ENCODE results near the gene NFIA.

The NFIA gene

GRCh38 chr1:61316493-61316892 lies 234.1 kb downstream of the NFIA start:
- DNase-seq: no peak

GRCh38 chr1:61318319-61319125 lies 236.2 kb downstream of the NFIA start:
- no peak for DNase-seq

DNA sequence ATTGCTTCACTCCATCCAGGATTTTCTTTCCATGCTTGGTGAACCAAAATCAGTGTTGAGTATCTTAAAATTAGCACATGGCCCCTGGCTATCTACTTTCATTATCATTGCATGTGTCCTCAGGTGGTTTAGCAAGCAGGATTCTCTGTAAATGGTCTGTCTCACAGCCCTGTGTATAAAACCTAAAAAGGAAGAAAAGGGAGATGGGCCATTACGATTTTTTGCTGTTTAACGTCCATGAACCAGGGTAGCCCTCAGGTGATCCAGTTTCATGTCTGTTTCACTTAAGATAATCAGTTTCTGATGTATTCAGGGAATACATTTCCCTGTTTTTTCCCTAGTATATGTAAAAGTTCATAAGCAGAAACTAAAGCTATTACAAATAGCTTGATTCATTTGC lies 238.2 kb downstream of the NFIA start:
- DNase-seq: no peak

GRCh38 chr1:61322008-61322744 lies 239.8 kb downstream of the NFIA start:
- no peak for DNase-seq

- peak; percentile 8 for DNase-seq
Observed at GRCh38 chr1:61322769-61323168, 240.4 kb downstream of the NFIA start.

- no peak for DNase-seq
Observed at GRCh38 chr1:61323681-61324328, 241.4 kb downstream of the NFIA start.

GRCh38 chr1:61326713-61327112 lies 244.4 kb downstream of the NFIA start:
- no peak for DNase-seq

DNA sequence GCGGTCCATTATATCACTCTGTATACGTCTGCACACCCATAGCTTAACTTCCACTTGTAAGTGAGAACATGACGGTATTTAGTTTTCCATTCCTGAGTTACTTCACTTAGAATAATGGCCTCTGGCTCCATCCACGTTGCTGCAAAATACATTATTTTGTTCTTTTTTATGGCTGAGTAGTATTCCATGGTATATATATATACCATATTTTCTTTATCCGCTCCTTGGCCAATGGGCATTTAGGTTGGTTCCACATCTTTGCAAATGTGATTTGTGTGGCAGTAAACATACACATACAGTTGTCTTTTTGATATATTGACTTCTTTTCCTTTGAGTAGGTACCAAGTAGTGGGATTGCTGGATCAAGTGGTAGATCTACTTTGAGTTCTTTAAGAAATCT lies 245.1 kb downstream of the NFIA start:
- DNase-seq: no peak

GRCh38 chr1:61329556-61329955 lies 247.2 kb downstream of the NFIA start:
- no peak for DNase-seq

- no peak for DNase-seq
Observed at GRCh38 chr1:61330018-61330417, 247.7 kb downstream of the NFIA start.

GRCh38 chr1:61330571-61330970 lies 248.2 kb downstream of the NFIA start:
- no peak for DNase-seq

DNA sequence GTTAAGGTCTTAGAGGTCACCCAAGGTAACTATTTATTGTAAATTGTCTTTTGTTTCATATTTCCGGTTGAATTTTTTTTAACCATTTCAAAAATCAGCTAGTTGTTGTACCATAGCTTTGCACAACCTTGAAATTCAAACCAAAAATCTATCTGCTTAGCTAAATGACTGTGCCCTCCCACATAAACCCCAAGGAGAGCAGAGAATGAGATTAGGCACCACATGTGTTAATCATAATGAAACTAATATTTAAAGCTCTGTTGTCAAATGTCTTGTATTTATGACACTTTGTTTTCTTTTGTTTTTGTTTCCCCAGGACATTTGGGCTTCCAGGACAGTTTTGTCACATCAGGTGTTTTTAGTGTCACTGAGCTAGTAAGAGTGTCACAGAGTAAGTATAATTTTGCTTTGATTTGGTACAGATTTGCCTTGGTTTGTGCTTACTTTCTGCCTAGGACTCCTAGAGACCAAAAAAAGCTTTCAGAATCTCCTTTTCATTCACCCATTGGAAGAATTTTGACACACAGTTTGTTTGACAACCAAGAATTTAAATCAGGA lies 249.9 kb downstream of the NFIA start:
- no peak for DNase-seq

- no peak for DNase-seq
Observed at GRCh38 chr1:61332796-61333195, 250.4 kb downstream of the NFIA start.

DNA sequence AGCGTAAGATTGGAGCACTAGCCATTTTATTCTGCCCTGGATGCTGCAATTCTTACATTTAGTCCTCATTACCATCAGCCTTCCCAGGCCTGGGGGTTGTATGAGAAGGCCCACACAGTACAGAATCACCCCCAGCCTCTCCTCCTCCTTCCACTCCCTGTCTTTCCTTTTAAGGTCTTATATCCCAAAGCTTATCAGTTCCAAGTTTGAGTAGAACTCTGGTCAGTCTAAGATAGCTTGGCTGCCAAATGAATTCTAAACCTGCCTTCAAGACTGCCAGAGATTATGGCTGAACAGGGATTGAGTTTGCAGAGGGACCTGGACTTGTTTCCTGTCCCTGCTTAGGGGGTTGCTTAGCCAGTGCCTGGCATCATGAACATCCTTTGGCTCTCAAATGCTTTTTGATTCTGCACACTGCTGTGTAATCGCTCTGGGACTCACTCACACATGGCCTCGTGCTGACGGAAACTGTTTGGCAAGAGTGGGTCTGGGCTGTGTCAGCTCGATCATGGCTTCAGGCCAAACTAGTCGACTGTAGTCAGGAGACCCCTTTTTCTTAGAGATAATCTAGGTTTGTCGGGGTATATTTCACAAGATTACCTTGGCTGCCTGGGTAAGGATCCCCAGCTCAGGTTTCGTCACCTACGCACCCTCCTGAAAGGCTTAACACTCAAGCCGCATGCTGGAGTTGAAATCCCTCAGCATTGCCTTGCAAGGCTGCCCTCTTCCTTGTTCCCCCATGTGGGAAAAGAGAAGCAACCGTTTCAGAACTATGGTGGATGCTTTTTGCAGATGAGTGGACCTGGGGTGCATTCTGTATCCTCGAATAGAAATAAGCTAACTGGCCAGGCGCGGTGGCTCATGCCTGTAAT lies 252.6 kb downstream of the NFIA start:
- DNase-seq: no peak

GRCh38 chr1:61337037-61337436 lies 254.7 kb downstream of the NFIA start:
- no peak for DNase-seq

DNA sequence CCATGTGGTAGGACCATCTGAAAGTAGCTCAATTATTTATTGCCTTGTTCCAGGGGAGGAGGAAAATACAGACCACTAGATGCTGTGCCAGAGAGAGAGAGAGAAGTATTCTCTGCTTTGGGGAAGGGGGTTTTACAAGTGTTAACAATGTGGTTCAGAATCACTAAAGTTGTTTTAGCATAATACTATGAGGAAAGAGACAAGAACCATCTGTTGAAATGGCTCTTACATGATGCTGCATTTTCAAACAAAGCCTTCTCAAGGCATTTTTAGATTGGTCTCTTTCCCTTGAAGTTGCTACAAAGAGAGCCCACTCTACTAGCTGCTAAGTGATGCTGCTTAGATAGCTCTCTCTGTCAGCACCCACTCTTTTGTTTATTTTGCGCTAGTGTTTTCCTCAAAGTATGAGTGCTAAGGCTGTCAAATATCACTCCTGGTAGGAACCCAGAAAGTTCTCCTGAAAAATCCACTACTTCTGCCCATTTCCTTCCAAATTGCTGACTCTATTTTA lies 255.1 kb downstream of the NFIA start:
- no peak for DNase-seq

DNA sequence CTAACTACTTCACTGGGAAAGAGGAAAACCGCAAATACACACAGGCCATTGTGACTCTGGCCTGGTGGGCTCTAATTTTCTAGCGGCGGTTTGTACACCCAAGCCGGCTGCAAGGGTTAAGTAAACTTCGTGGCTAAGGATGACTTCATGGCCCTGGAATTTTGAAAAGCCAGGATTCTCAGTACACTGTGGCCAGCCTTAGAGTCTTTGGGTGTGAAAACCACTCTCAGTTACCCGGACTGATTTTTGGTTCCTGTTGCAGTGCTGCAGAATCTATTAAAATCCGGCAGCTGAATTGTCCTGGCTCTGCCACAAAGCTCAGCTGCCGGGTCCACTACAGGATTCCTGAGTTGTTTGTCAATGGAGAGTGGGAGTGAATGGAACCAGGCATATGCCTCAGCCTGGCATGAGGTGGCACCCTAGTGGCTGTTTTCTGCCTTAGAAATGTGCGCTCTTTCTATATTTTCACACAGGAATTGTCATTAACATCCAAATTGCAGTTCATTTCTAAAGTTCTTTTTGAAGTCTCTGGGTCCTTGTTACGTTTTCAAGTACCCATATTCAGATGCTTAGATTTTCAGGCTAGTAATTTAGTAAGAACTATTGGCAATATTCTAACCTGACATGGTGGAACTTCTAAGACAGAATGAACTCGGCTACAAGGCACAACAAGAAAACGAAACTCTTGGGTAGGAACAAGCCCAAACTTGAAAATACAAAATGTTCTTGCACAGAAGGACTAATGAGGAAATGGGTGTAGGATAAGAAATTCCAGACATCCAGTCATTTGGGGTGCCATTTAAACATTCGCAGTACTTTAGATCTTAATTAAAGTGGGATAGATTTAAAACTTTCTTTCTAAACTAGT lies 255.9 kb downstream of the NFIA start:
- peak; percentile 79 for DNase-seq

- no peak for DNase-seq
Observed at GRCh38 chr1:61338899-61339298, 256.5 kb downstream of the NFIA start.

- no peak for DNase-seq
Observed at GRCh38 chr1:61341426-61341825, 259.1 kb downstream of the NFIA start.

DNA sequence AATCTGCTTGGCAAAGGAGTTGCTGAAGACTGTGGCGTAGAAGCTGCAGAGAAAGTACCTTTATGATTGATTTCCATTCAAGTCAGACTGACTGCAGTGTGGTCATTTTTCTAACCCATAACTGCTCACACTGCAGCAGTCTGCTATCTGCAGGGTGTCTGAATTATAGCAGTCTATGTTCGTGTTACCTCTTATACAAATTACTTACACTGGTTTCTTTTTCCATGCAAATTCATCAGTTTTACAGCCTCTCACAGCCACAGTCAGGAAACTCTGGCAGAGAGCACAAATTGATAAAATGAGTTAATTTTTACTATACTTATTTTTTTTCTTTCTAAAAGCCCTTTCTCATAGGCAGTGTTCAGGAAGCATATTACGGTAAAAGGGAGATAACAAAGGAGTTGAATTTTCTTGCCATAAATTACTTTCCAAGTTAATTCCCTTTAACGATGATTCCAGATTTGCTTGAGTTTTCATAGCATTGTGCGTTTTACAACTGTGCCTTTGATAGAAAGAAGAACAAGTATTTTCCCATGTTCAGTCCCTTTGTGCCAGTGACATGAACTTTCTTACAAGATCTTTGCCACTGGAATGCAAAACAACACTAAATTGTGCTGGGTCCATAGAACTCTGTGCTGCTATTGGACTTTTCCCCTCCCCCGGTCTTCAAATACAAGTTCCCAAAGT lies 261.5 kb downstream of the NFIA start:
- no peak for DNase-seq

DNA sequence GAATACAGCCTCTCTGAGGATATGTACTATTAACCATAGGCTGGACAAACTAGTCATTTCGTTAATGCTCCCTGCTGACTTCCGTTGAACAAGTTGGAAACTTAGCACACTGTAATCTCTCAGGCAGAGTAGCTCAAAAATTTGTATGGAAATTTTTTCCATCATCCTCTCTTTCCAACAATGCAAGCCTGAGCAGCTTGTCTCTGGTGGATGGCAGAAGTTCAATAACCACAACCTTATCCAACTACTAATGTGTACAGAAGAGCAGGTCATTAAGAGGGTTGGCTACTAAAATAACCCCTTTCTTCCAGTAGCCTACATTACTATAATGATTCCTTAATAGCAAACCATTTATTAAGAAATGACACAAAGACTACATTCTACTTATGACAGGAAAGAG lies 262.3 kb downstream of the NFIA start:
- no peak for DNase-seq

All from NCI-H1105 (cell line).